ENCODE measurements around the gene PDGFB.
A peak's percentile ranks its signal among the peaks of the same experiment; 100 is the strongest.

GRCh38 chr22:39244136-39244495, 666 bp downstream of the PDGFB start:
- TF ChIP-seq, protein P1, sequence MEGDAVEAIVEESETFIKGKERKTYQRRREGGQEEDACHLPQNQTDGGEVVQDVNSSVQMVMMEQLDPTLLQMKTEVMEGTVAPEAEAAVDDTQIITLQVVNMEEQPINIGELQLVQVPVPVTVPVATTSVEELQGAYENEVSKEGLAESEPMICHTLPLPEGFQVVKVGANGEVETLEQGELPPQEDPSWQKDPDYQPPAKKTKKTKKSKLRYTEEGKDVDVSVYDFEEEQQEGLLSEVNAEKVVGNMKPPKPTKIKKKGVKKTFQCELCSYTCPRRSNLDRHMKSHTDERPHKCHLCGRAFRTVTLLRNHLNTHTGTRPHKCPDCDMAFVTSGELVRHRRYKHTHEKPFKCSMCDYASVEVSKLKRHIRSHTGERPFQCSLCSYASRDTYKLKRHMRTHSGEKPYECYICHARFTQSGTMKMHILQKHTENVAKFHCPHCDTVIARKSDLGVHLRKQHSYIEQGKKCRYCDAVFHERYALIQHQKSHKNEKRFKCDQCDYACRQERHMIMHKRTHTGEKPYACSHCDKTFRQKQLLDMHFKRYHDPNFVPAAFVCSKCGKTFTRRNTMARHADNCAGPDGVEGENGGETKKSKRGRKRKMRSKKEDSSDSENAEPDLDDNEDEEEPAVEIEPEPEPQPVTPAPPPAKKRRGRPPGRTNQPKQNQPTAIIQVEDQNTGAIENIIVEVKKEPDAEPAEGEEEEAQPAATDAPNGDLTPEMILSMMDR (IDR thresholded peaks at IDR 0.05 in 2 of 3, conservative IDR thresholded peaks at IDR 0.05 in 1 of 3; ENCODE audit: insufficient read depth in 2 of 3, low read depth in 1 of 3, low read length in 3 of 3), result 0 out of 6 replicates have a peak, but pooled peaks of 1 of the 3 experiments have one; percentile 3
- TF ChIP-seq ZNF23 (CRISPR knock-in tag; IDR thresholded peaks at IDR 0.05) (no peak), HDGF (IDR thresholded peaks at IDR 0.05) (no peak), PKNOX1 (IDR thresholded peaks at IDR 0.05) (no peak), HDAC6 (IDR thresholded peaks at IDR 0.05; ENCODE audit: low read depth, low read length) (no peak)

Data from K562 (cell line).